Fibroblast of villous mesenchyme (primary cell): Measurements from ENCODE around the gene APOLD1. TPM values are rescaled to one million over a fixed set of nuclear protein-coding genes. Genes with fewer than 3 reads are reported as not detected.
"Not testable (repeated sequence)": the region's sequence is repeated elsewhere in the genome, so short reads cannot be mapped to it uniquely, and the experiment has no call there.

ENCODE experiments used
- DNase-seq: peaks from one replicate; pipeline ENCODE4 v3.0.0-alpha.2; 2010; ENCODE audit warnings: low read depth
- H3K4me3 ChIP-seq: 2 replicates; pipeline ENCODE4 v1.5.1; 2011; ENCODE audit warnings: low read depth, mild to moderate bottlenecking, low read length
- CTCF ChIP-seq: IDR thresholded peaks from 2 replicates; pipeline ENCODE4 v1.5.1; 2012; ENCODE audit warnings: low read depth, mild to moderate bottlenecking, low read length; ENCODE audit not compliant: insufficient read depth
- total RNA-seq: library from RNA; depleted of rRNA; stranded (reverse); fragments of >200 nt; gene quantifications from 2 replicates; pipeline ENCODE4 v1.2.3, GENCODE V29; 2012

The APOLD1 gene
- total RNA-seq, 1 donor = 14.7 TPM

- TF ChIP-seq CTCF = no peak
- DNase-seq = no peak
- H3K4me3 ChIP-seq = no peak overlapping the region
Measured at GRCh38 chr12:12799163-12799920, 13.9 kb downstream of the APOLD1 start.

GRCh38 chr12:12800406-12801180 lies 15.1 kb downstream of the APOLD1 start:
- no peak overlapping the region for H3K4me3 ChIP-seq
- TF ChIP-seq CTCF = no peak
- peak; percentile 61 for DNase-seq

- DNase-seq, H3K4me3 ChIP-seq: not testable (repeated sequence)
Measured at GRCh38 chr12:12801656-12802055, 16.2 kb downstream of the APOLD1 start.

GRCh38 chr12:12803186-12803585 lies 17.7 kb downstream of the APOLD1 start:
- peak; percentile 81 for DNase-seq
- no peak overlapping the region for H3K4me3 ChIP-seq
- no peak for TF ChIP-seq CTCF

GRCh38 chr12:12804011-12804410 lies 18.6 kb downstream of the APOLD1 start:
- no peak for TF ChIP-seq CTCF
- H3K4me3 ChIP-seq = no peak overlapping the region
- DNase-seq = peak; percentile 45

GRCh38 chr12:12804432-12804886 lies 19.0 kb downstream of the APOLD1 start:
- TF ChIP-seq CTCF = no peak
- DNase-seq = peak; percentile 51
- H3K4me3 ChIP-seq = no peak overlapping the region

- H3K4me3 ChIP-seq = no peak overlapping the region
- TF ChIP-seq CTCF = no peak
- DNase-seq = no peak
Measured at GRCh38 chr12:12806784-12807516, 21.5 kb downstream of the APOLD1 start.

- H3K4me3 ChIP-seq, DNase-seq: not testable (repeated sequence)
Measured at GRCh38 chr12:12807517-12807903, 22.1 kb downstream of the APOLD1 start.
